Measurements from ENCODE around the gene IGSF5. TPM values are rescaled to one million over a fixed set of nuclear protein-coding genes. Genes with fewer than 3 reads are reported as not detected.

The IGSF5 gene
- total RNA-seq, 4 donors from 2014 or later: 0.27 TPM; not detected in 3

GRCh38 chr21:39804240-39804639, 59.3 kb downstream of the IGSF5 start:
- in situ Hi-C loops (cut with MboI; ENCODE audit: low pct_ligation_motif_present in 1 of 4, low pct_unique_long_range_greater_than_20kb in 1 of 4, low sequenced_read_pairs in 3 of 4): no loop called here

GRCh38 chr21:39805983-39806382, 61.0 kb downstream of the IGSF5 start:
- H3K9me3 ChIP-seq: no peaks in the 10 kb centered on the region
- no peak overlapping the region for H3K4me3 ChIP-seq
- no peak for DNase-seq
- no peaks in the 10 kb centered on the region for H3K36me3 ChIP-seq
- no peaks in the 10 kb centered on the region for H3K27me3 ChIP-seq
- H3K4me1 ChIP-seq: peaks cover 0 to 4% (median 0%) of the 10 kb centered on the region in 4 donors
- intact Hi-C loops (cut with DNase I; ENCODE audit: low total_unique reads): no loop called here
- no peak overlapping the region for H3K27ac ChIP-seq
- in situ Hi-C loops (cut with MboI; ENCODE audit: low pct_ligation_motif_present in 1 of 4, low pct_unique_long_range_greater_than_20kb in 1 of 4, low sequenced_read_pairs in 3 of 4): no loop called here
- 56 to 78% methylated on average over 1 of the region's 1 CpG for WGBS, 2 donors (ENCODE audit: low coverage in 1 of 2)
- no peak for TF ChIP-seq POLR2AphosphoS5 (IDR thresholded peaks at IDR 0.05)

More at GRCh38 chr21:39804240-39804639, 59.3 kb downstream of the IGSF5 start:
- no peak for TF ChIP-seq EP300 (IDR thresholded peaks at IDR 0.05; ENCODE audit: low read depth)
- no peak for TF ChIP-seq CTCF (IDR thresholded peaks at IDR 0.05)
- no peak for TF ChIP-seq POLR2AphosphoS5 (IDR thresholded peaks at IDR 0.05)
- no peak for TF ChIP-seq POLR2A (IDR thresholded peaks at IDR 0.05)
- peaks cover 0 to 4% (median 0%) of the 10 kb centered on the region in 4 donors for H3K4me1 ChIP-seq
- no peaks in the 10 kb centered on the region for H3K9me3 ChIP-seq
- no peak for DNase-seq
- no peak overlapping the region for H3K27ac ChIP-seq
- WGBS, 2 donors (ENCODE audit: low coverage in 1 of 2): 80% methylated on average over 3 of the region's 3 CpGs
- no peaks in the 10 kb centered on the region for H3K27me3 ChIP-seq
- intact Hi-C loops (cut with DNase I; ENCODE audit: low total_unique reads): no loop called here
- no peak overlapping the region for H3K4me3 ChIP-seq
- H3K36me3 ChIP-seq: no peaks in the 10 kb centered on the region

- no peaks in the 10 kb centered on the region for H3K9me3 ChIP-seq
- in situ Hi-C loops (cut with MboI; ENCODE audit: low pct_ligation_motif_present in 1 of 4, low pct_unique_long_range_greater_than_20kb in 1 of 4, low sequenced_read_pairs in 3 of 4): no loop called here
- TF ChIP-seq POLR2A (IDR thresholded peaks at IDR 0.05) (no peak), CTCF (IDR thresholded peaks at IDR 0.05) (no peak)
- no peaks in the 10 kb centered on the region for H3K36me3 ChIP-seq
- H3K27me3 ChIP-seq: no peaks in the 10 kb centered on the region
- 30% methylated on average over 3 of the region's 3 CpGs; no CpG with 5 or more reads in 1 of the 2 donors for WGBS, 2 donors (ENCODE audit: low coverage in 1 of 2)
- no peak for DNase-seq
- H3K4me1 ChIP-seq: peaks cover 0 to 4% (median 0%) of the 10 kb centered on the region in 4 donors
- no peak overlapping the region for H3K27ac ChIP-seq
- intact Hi-C loops (cut with DNase I; ENCODE audit: low total_unique reads): no loop called here
- no peak overlapping the region for H3K4me3 ChIP-seq
Observed at GRCh38 chr21:39807738-39808137, 62.8 kb downstream of the IGSF5 start.

GRCh38 chr21:39809936-39810335, 65.0 kb downstream of the IGSF5 start:
- H3K9me3 ChIP-seq: no peaks in the 10 kb centered on the region
- no peak for DNase-seq
- H3K4me1 ChIP-seq: peaks cover 0 to 4% (median 0%) of the 10 kb centered on the region in 4 donors
- H3K27me3 ChIP-seq: no peaks in the 10 kb centered on the region
- no peaks in the 10 kb centered on the region for H3K36me3 ChIP-seq
- intact Hi-C loops (cut with DNase I; ENCODE audit: low total_unique reads): no loop called here
- no peak overlapping the region for H3K4me3 ChIP-seq
- in situ Hi-C loops (cut with MboI; ENCODE audit: low pct_ligation_motif_present in 1 of 4, low pct_unique_long_range_greater_than_20kb in 1 of 4, low sequenced_read_pairs in 3 of 4): no loop called here
- TF ChIP-seq CTCF (IDR thresholded peaks at IDR 0.05): no peak
- no peak for TF ChIP-seq EP300 (IDR thresholded peaks at IDR 0.05; ENCODE audit: low read depth)
- no peak for TF ChIP-seq POLR2A (IDR thresholded peaks at IDR 0.05)
- TF ChIP-seq POLR2AphosphoS5 (IDR thresholded peaks at IDR 0.05): no peak
- no peak overlapping the region for H3K27ac ChIP-seq
- 82 to 94% methylated on average over 4 to 5 of the region's 5 CpGs for WGBS, 2 donors (ENCODE audit: low coverage in 1 of 2)

GRCh38 chr21:39812983-39813382, 68.0 kb downstream of the IGSF5 start:
- in situ Hi-C loops (cut with MboI; ENCODE audit: low pct_ligation_motif_present in 1 of 4, low pct_unique_long_range_greater_than_20kb in 1 of 4, low sequenced_read_pairs in 3 of 4): no loop called here
- no peaks in the 10 kb centered on the region for H3K27me3 ChIP-seq

More at GRCh38 chr21:39812983-39813382, 68.0 kb downstream of the IGSF5 start:
- H3K27ac ChIP-seq: no peak overlapping the region
- intact Hi-C loops (cut with DNase I; ENCODE audit: low total_unique reads): no loop called here
- H3K9me3 ChIP-seq: no peaks in the 10 kb centered on the region
- TF ChIP-seq POLR2A (IDR thresholded peaks at IDR 0.05): no peak
- TF ChIP-seq POLR2AphosphoS5 (IDR thresholded peaks at IDR 0.05): no peak
- TF ChIP-seq EP300 (IDR thresholded peaks at IDR 0.05; ENCODE audit: low read depth): no peak
- TF ChIP-seq CTCF (IDR thresholded peaks at IDR 0.05): no peak
- 75 to 95% methylated on average over 1 of the region's 1 CpG for WGBS, 2 donors (ENCODE audit: low coverage in 1 of 2)
- H3K4me3 ChIP-seq: no peak overlapping the region
- DNase-seq: no peak
- H3K36me3 ChIP-seq: no peaks in the 10 kb centered on the region
- H3K4me1 ChIP-seq: no peaks in the 10 kb centered on the region

Data from transverse colon (tissue), 4 donors.